ENCODE measurements around the gene EFCAB9.
A peak's percentile ranks its signal among the peaks of the same experiment; 100 is the strongest.
"Not testable (repeated sequence)": the region's sequence is repeated elsewhere in the genome, so short reads cannot be mapped to it uniquely, and the experiment has no call there.

EFCAB9 gene

GRCh38 chr5:172188893-172189692 is 4.9 kb upstream of the EFCAB9 start:
- no peak for DNase-seq

- no peak for DNase-seq
These were observed 4.2 kb upstream of the EFCAB9 start for GRCh38 chr5:172189693-172190296.

GRCh38 chr5:172194985-172195774 is 1.2 kb downstream of the EFCAB9 start:
- DNase-seq, result no peak

- not testable (repeated sequence) for DNase-seq
These were observed 3.8 kb downstream of the EFCAB9 start for GRCh38 chr5:172197775-172198174.

- no peak for DNase-seq
These were observed 5.5 kb downstream of the EFCAB9 start for GRCh38 chr5:172199446-172199845.

GRCh38 chr5:172200476-172200875 is 6.5 kb downstream of the EFCAB9 start:
- DNase-seq, result no peak

GRCh38 chr5:172205984-172206383 is 12.0 kb downstream of the EFCAB9 start:
- DNase-seq, result not testable (repeated sequence)

GRCh38 chr5:172207511-172207910 is 13.5 kb downstream of the EFCAB9 start:
- no peak for DNase-seq

GRCh38 chr5:172209714-172210113 is 15.7 kb downstream of the EFCAB9 start:
- DNase-seq, result no peak

- DNase-seq, result no peak
These were observed 17.7 kb downstream of the EFCAB9 start for GRCh38 chr5:172211676-172212075.

GRCh38 chr5:172213126-172213525 is 19.2 kb downstream of the EFCAB9 start:
- no peak for DNase-seq

GRCh38 chr5:172216345-172216744 is 22.4 kb downstream of the EFCAB9 start:
- no peak for DNase-seq

GRCh38 chr5:172219296-172219695 is 25.3 kb downstream of the EFCAB9 start:
- DNase-seq, result no peak

GRCh38 chr5:172223901-172224873 is 30.2 kb downstream of the EFCAB9 start:
- DNase-seq, result peak; percentile 78

- DNase-seq, result no peak
These were observed 31.0 kb downstream of the EFCAB9 start for GRCh38 chr5:172224996-172225395.

GRCh38 chr5:172229904-172230303 is 35.9 kb downstream of the EFCAB9 start:
- no peak for DNase-seq

GRCh38 chr5:172234031-172234430 is 40.1 kb downstream of the EFCAB9 start:
- no peak for DNase-seq

GRCh38 chr5:172235132-172235780 is 41.3 kb downstream of the EFCAB9 start:
- DNase-seq, result no peak

- no peak for DNase-seq
These were observed 42.1 kb downstream of the EFCAB9 start for GRCh38 chr5:172235827-172236736.

GRCh38 chr5:172238334-172238733 is 44.4 kb downstream of the EFCAB9 start:
- no peak for DNase-seq

- no peak for DNase-seq
These were observed 49.3 kb downstream of the EFCAB9 start for GRCh38 chr5:172243302-172243701.

Data from activated CD8-positive, alpha-beta memory T cell treated with anti-CD3 and anti-CD28 coated beads, Interleukin-2, amount 50 U/mL, for 48 hours (primary cell).